Measurements from ENCODE around the gene ZMYND15.

Gene ZMYND15

GRCh38 chr17:4786516-4786915 is 46.9 kb downstream of the ZMYND15 start:
- no peak for DNase-seq (ENCODE audit: low read depth in 2 of 2)

GRCh38 chr17:4788159-4788806 is 48.6 kb downstream of the ZMYND15 start:
- DNase-seq (ENCODE audit: low read depth in 2 of 2), result no peak

- no peak for DNase-seq (ENCODE audit: low read depth in 2 of 2)
These were observed 49.4 kb downstream of the ZMYND15 start, which contains the start of gene GLTPD2 for GRCh38 chr17:4788807-4789700. TSS of gene GLTPD2 (plus strand) at chr17:4788964. CDS start at chr17:4789012, 48 bp downstream.

GRCh38 chr17:4789701-4789950 is 50.0 kb downstream of the ZMYND15 start:
- no peak for DNase-seq (ENCODE audit: low read depth in 2 of 2)

- DNase-seq (ENCODE audit: low read depth in 2 of 2), result peak; percentile 75 to 80
These were observed 50.5 kb downstream of the ZMYND15 start for GRCh38 chr17:4789951-4790704.

- no peak for DNase-seq (ENCODE audit: low read depth in 2 of 2)
These were observed 51.1 kb downstream of the ZMYND15 start for GRCh38 chr17:4790705-4791088.

GRCh38 chr17:4795168-4795567 is 55.5 kb downstream of the ZMYND15 start:
- no peak for DNase-seq (ENCODE audit: low read depth in 2 of 2)

All from stimulated activated CD8-positive, alpha-beta memory T cell treated with anti-CD3 and anti-CD28 coated beads, Interleukin-15, amount 100 ng/mL, for 48 hours (primary cell).